ENCODE measurements around the gene KIFAP3.
A peak's percentile ranks its signal among the peaks of the same experiment; 100 is the strongest.
"Not testable (repeated sequence)": the region's sequence is repeated elsewhere in the genome, so short reads cannot be mapped to it uniquely, and the experiment has no call there.

The KIFAP3 gene

DNA sequence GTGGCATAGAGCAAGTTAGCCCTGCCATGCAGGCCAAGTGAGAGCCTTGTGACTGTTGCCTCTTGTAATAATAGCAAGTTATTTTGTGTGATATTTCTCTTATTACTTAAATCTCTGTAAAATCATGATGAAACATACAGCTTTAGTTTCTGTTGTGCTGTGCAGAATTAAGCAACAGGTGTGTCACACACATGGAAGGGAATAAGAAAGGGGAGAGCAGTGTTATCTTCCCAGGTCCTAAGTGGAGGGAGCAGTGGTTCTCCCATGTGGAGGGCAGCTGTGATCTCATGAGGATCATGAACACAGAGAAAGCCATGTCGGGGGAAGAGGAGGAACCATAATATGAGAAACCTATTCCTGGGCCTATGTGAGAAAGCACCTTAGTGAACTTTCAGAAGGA lies 155.6 kb downstream of the KIFAP3 start:
- DNase-seq: no peak

DNA sequence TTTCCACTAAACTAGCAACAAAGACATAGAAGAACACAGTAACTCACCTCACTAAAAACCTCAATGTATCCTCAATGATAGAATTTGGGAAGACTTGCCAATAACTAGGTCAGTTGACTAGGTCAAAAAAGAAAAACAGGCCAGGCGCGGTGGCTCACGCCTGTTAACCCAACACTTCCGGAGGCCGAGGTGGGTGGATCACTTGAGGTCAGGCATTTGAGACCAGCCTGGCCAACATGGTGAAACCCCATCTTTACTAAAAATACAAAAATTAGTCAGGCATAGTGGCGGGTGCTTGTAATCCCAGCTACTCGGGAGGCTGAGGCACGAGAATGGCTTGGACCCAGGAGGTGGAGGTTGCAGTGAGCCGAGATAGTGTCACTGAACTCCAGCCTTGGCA lies 156.3 kb downstream of the KIFAP3 start:
- DNase-seq: not testable (repeated sequence)

DNA sequence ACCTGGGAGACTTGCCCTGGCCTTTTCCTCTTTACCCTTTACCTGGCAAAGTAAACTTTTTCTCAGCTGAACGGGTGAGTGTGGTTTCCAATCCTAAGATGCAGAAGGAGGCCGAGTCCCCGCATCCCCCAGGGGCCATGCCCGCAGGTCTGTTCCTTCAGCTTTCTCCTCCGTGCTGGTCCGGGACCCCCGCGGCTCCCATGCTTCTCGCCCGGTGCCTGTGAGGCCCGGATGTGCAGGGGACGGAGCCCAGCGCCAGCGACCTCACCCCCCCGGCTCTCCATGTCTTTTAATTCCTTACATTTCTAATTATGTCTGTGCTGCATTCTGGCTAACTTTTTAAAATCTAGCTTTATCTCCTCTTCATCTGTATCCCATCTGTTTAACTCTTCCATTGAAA lies 159.3 kb downstream of the KIFAP3 start:
- DNase-seq: no peak

DNA sequence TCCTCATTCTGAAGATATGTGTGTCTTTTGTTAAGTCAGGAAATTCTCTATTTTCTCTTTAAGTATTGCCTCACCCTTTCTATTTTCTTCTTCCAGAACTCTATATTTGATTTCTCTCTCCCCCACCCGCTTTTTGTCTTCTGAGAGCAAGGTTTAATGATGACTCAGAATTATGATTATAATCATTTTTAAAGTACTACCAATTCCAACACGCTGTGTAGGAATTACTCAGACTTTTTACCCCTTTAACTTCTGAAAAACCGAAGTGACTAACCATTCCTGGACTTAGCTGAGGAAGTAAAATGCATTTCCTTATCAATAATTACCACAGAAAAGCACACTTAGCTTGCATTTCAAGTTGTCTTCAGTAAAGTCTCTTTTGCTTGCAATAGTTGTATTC lies 160.0 kb downstream of the KIFAP3 start:
- DNase-seq: peak; percentile 68

DNA sequence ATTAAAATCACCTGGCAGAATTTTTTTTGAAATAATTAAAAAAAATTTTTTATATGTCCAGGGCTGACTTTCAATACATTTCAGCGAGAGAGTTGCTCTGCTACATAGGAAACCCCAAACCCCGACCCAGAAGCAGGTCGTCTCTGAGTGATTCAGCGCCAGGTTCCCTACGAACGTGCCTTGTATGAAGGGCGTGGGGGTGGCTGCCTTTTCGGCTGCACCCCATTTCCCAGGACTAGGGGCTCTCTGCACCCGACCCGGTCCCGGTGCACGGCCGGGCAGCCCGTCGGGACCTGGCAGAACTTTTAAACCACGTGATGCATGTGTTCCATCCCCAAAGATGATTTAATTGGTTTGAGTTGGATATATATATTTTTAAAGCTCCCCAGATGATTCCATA lies 165.0 kb downstream of the KIFAP3 start:
- no peak for DNase-seq

DNA sequence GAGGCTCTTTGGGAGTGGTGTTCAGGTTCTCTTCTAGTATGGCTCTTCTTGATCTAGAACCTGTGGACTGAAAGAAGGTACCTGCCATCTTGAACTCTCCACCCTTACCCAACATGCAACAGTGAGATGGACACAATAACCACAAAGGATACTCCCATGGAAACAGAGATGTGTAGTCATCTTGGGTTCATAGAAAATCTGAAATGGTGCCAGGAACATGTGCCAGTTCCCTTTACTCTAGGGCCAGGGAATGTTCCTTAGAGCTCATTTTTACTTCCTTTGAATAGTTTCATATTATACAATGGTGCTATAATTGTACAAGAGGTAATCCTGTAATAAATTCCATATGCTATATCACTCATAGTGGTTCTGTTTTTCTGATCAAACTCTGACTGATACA lies 167.6 kb downstream of the KIFAP3 start:
- peak; percentile 50 for DNase-seq

DNA sequence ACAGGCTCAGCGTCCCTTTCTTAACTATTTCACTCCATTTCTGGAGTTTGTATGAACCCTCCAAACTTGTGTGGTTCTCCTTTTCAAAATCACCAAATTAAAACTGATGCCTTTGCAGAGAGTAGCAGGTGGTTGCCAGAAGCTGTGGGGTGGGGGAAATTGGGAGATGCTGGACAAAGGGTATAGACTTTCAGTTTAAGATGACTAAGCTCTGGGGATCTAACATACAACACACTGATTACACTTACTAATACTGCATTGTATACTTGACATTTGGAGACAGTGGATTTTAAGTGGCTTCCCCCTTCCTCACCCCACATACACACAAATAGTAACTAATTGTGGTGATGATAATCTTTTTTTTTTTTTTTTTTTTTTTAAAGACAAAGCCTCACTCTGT lies 169.7 kb downstream of the KIFAP3 start:
- no peak for DNase-seq

DNA sequence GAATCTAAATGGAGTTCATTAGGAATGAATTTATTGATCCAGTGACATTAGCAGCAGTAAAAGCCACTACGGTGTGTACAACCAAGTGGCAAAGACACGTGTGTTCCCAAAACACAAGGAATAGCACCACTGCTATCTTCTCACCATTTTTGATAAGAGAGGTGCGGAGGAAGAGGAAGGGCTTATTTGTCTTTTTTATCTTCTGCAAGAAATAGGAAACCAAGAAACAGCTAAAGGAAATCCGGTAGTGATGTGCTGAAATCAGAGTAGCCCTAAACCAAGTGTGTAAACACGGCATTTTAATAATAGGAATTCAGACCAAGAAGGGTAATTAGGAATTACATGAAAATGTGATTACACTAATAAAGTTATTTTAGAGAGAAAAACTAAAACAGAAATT lies 171.7 kb downstream of the KIFAP3 start:
- DNase-seq: no peak

DNA sequence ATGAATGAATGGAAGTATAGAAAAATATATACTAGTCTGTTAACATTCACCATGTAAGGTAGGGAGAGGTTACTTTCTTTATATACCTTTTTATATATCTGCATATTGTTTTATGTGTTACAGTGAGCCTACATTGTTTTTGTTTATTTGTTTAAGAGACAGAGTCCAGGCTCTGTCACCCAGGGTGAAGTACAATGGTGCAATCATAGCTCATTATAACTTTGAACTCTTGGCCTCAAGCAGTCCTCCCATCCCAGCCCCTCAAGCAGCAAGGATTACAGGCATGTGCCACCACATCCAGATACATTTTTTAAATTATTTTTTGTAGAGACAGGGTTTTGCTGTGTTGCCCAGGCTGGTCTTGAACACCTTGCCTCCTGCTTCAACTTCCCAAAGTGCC lies 173.4 kb downstream of the KIFAP3 start:
- DNase-seq: no peak

DNA sequence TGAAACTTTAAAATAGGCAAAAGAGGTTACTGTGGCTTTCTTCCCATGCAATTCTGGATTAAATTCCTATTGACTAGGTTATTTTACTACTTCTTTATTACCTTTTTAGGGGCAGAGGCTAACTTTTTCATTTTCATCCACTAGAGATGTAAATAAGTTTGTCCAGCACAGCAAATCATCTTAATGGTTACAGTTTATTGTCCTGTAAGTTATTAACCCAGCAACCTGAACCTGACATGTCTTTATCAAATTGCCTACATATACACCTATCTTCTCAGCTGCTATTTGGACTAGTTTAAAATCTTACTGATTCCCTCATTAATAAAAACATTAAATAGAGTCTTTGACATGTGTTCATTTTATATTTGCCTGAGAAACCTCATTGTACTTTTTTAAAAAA lies 173.9 kb downstream of the KIFAP3 start:
- no peak for DNase-seq

DNA sequence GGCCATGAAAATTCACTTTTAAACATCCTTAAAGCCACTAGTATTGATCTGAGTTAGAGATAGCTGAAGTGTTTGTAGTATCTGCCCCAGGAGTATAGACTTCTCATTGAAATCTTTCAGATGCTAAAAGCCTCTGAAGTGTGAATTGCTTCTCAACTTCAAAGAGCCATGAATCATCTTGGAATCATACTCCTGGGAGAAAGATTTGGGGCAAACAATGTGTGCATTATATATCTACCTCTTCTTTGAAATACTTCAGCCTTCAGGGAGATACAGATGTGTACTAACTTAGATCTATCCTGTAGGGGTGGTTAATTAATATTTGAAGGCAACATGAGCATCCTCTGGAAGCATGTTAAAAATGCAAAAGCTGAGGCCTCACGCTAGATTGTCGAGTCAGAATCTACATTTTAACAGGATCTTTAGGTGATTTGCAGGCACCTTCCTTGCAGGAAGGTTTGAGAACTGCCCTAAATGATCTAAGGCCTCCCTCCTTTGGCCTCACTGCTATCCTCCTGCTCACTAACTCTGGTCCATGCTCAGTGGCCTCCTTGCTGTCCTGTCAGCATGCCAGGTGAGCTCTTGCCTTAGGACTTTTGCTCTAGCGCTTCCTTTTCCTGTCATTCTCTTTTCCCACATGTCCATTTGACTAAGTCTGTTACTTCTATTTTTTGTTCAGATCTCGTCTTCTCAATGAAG lies 174.8 kb downstream of the KIFAP3 start:
- no peak for DNase-seq

DNA sequence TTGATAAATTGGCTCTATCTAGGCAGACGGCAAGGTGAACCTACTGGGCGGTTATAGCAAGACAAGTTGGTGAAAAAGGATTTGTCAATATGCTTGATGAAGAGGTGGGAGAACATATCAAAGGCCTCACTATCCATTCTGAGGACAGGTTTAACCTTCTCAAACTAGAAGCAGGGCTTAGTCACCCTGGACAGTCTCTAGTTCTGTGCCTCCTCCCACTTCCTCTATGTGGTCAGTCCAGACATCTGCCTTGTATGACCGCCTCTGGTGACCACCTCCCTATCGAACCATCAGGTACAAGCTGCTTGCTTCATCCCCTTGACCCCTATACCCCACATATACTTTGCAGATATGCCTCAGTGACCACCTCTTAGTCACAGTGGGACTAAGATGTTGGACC lies 178.5 kb downstream of the KIFAP3 start:
- no peak for DNase-seq

DNA sequence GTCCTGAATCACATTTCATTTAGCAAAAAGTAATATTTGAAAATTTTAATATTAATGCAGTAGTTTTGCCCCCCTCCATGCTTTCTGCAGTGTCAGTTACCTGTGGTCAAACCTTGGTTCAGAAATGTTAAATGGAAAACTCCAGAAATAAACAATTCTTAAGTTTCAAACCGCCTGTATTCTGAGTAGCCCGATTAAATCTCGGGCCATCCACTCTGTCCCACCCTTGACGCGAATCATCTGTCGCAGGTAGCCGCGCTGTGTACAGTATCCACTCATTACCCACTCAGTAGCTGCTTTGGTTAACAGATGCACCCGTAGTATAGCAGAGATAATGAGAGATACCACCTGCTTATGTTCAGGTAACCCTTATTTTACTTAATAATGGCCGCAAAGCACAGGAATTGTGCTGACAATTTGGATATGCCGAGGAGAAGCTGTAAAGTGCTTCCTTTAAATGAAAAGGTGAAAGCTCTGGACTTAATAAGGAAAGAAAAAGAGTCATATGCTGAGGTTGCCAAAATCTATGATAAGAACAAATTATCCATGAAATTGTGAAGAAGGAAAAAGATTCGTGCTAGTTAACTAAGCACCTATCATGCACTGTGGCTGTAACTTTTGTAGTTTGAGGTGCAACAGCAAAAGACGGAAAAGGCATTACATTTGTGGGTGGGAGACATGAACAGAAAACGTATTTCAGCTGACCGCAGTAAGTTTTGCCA lies 179.9 kb downstream of the KIFAP3 start:
- no peak for DNase-seq

DNA sequence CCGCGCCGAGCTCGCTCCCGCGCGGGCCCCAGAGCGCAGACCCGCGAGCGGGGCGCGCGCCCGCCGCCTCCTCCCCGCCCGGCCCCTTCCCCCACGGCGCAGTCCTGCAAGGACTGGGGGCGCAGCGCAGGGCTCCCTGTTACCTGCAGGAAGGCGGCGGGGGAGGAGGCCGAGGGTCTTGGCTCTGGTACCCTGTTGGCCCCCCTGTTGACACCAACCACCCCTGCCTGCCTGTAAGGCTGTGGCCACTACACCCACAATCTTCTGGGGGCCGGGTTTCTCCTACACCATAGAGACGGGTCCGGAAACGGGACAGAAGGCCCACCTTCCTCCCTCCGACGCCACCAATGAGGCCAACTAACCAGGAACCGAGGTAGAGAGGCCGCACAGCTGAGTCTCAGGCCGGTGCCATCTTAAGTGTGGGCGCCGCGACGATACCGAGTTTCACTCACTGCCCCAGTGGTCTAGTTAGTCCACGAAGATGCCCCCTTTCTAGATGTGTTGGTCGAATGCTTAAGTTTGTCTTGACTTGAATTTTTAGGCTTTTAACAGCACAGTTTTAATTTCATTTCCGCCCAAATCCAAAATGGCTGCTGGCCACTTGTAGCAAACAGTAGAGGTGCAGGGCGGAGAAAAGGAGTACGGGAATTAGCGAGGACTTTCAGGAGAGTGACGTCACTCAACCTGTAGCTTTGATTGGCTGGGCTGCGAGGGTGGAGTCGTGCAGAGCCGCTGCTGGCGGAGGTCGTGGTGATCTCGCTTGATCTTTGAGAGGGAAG lies 180.7 kb downstream of the KIFAP3 start, which contains the start of gene SCYL3:
SCYL3 (minus strand) TSS at position 252 of the 779 bp plus-strand sequence. CDS start 5,056 bp downstream, outside the sequence.
- peak; percentile 98 for DNase-seq

DNA sequence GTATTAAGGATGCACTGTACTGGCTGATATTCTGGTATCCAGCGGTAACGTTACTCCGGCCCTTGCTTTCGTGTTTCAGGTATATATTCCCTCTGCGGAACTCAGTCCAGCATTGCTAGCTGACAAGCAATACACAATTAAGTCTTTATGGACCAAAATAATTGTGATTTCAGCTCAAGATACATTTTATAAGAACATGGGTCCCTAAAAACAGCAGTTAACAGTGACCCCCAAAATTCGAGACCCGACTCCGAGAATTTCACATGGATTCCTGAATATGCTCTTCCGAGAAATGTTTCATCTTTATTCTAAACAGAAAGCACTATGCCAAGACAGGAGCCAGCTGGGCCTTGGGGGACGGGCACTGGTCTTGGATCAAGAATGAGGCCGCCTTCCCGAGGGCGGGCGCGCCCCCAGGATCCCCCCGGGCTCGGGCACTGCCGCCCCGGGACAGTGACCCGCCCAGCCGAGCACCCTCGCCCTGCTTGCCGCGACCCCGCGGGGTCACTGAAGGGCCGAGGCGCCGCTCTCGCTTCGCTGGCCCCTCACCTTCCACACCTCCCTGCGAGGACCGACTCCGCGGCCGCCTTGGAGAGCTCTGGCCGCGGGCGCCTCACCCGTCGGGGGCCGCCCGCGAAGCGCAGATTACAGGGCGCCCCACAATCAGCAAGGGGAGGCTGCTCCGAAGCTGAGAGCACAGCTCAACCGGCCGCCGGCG lies 181.4 kb downstream of the KIFAP3 start:
- peak; percentile 22 for DNase-seq

DNA sequence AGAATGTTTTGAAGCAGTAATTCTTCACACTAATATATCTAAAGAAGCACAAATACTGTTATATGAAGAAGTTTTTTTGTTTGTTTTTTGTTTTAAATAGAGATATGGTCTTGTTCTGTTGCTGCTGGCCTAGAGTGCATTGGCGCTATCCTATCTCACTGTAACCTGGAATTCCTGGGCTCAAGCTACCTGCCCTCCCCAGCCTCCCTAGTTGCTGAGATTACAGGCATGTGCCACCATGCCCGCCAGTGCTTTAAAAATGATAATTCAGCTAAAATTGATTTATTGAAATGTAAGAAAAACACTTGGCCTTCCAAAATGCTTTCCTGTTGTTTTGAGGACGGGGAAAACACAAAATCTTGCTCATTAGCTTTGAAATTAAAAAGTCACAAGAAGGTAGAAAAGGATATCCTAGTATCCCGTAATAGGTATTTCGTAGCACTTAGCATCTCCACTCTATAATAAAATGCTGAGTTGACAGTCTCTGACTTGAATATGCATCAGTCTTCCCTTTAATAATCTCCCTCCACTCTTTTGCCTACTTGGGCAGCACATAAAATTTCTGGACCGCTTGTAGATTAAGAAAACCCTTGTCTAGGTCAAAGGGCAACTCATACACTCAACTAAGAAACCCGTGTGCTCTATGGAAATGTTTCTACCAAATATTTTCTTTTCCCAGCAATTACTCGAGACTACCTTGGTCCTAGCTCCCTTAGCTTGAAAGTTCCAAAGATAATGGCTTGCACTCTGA lies 182.1 kb downstream of the KIFAP3 start:
- no peak for DNase-seq

DNA sequence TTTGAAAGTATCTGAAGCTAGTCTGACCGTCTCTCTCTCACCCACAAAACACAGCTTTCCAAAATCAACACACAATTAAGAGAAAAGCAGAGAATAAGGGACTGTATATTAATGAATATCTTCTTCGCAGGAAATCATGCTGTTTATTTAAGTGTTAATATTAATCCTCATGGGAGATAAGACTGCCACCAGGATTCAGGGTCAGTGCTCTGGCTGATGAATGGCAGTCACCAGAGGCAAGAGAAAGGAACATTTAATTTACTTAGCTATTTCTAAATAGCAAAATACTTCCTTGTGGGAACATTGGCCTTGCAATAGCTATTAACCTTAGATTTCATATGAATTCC lies 183.0 kb downstream of the KIFAP3 start:
- no peak for DNase-seq

DNA sequence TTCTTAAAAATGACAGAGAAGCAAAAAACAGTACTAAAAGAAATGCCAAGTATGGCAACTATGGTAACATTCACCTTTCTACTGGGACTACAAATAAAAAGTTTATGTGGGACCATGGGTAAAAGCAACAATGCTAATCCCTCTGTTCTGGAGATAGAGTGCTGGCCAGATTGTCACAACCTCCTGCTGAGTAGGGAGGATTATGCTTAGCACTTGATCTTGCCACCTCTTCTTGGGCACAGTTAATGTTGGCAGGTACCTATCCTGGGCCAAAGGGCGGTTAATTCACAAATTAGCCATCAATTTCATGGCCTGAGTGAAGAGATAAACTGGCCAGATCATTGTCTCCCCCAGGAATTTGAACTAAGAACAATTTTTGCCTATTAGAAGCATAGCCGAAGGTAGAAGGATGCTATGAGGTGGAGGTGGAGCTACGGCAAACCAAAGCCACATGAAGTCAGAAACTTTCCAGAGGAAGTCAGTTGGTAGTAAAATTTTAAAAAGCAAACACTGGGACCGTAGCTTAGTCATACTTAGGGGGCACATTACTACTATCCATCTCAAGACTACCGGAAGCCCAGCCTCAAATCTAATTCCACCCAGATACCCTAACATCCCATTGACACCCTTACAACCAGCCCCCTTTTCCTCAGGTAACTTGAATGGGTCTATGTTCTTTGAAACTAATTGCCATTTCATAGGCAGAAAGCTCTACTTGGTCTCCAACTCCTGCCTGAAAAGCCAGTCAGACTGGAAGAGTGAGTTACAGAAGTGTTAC lies 183.5 kb downstream of the KIFAP3 start:
- no peak for DNase-seq

DNA sequence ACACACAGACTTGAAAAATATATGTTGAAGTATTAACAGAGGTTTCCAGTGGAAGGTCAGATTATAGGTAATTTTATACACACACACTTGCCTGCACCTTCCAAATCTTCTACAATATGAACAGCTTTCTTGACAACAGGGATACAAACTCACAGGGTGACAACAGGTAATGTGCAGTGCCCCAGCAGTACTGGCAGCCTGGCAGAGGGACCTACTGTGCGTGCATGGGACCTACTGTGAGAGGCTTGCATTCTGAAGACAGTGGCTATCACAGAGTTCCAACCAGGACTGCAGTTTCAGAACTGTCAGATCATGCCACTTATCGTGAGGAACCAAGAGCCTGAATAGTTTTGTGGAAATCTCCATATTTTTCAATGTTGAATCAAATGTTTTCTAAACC lies 184.6 kb downstream of the KIFAP3 start:
- DNase-seq: no peak

DNA sequence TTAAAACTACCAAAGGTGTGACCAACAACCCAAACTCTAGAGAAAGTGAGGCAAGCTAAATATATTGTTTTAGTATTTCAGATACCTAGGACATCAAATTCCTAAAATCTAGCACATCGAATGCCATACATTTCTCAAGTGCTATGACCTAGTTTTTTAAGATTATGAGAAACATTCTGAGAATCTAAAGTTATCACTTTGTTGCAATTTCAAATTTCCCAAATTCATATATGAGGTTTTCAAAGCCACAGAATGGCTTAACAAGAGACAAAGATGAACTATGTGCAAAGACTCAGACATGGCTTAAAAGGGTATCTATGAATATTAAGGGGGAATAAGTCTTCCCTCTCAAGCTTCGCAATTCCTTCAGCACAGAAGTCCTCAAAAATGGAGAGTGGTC lies 187.6 kb downstream of the KIFAP3 start:
- no peak for DNase-seq

DNA sequence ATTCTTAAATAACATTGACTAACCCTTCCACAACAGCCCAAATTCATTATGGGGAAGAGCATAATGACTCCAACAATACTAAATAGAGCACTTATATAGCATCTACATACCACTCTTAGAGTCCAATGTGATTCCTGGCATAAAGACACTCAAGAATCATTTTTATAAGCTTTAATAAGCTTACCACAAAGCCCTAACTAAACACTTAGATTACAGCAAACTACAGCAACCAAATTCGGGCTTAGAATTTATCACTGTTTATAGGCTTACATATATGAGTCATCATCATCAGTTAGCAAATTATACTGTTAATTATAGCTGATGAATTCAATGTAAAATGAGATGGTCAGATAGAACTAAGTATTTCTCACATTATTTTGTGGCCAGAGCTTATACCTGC lies 188.1 kb downstream of the KIFAP3 start:
- no peak for DNase-seq

DNA sequence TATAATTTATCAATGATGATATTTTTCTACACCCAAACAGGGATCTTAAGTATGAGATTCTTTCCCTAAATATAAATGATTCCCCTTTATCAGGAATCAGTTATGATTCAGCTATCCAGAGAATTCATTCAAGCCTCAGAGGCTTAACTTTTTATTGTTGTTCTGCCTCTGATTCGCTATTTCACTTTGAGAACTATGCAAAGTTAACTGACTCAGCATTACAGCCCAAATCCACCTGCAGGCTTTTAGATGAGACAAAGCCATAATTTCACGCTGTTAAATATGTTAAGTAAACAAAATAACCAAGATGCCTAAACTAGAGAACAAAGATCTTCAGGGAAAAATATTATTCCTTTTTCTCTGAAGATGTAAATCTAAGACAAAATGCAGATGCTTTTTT lies 189.3 kb downstream of the KIFAP3 start:
- peak; percentile 22 for DNase-seq

Data from fibroblast of upper back skin (primary cell).